ENCODE results near the gene TMEM132E.

Gene TMEM132E

DNA sequence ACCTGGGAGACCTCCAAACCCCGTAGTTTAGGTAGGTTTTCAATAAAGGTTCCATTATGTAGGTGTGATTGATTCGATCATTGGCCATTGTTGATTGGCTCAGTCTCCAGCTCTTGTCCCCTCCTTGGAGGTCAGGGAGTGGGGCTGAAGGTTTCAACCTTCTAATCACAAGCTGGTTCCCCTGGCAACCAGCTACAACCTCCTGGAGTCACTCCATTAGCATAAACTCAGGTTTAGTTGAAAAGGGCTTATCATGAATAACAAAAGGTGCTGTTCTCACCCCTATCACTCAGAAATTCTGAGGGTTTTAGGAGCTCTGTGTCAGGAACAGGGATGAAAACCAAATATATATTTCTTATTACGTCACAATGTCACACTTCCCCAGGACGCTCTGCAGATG, 28.5 kb downstream of the TMEM132E start:
- DNase-seq: no peak

DNA sequence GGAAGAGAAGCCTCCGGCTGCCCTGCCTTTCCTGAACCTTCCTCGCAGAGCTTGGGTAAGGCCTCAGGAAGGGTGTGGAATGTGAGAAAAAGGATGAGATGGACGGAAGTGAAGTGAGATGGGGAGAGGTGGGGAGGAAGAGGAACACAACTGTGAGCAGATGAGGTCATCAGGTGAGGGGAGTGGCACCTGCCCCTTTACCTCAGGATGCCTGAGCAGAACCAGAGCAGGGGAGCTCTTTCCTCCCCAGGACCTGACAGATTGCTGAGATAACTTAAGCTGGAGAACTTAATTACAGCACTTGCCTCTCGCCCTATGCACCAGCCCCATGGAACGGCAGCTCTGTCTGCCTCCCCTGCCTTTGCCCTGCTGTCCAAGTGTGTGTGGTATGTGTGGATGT, 29.8 kb downstream of the TMEM132E start:
- no peak for DNase-seq

DNA sequence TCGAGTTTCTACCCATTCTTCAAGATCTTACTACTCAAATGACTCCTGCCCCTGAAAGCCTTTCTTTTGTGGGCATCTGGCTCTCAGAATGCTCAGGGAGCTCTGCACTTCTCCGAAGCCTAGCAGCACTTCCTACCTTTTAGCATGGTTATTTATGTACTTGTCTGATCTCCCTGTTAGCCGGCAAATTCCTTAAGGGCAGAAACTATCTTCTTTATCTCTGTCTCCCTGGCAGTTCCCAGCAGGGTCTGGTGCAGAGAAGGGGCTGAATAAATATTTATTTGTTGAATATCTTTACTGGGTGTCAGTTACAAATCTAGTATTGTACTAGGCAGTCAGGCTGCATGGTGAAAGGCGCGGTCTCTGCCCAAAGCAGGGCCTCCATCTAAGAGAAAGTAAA, 30.7 kb downstream of the TMEM132E start:
- DNase-seq: no peak

DNA sequence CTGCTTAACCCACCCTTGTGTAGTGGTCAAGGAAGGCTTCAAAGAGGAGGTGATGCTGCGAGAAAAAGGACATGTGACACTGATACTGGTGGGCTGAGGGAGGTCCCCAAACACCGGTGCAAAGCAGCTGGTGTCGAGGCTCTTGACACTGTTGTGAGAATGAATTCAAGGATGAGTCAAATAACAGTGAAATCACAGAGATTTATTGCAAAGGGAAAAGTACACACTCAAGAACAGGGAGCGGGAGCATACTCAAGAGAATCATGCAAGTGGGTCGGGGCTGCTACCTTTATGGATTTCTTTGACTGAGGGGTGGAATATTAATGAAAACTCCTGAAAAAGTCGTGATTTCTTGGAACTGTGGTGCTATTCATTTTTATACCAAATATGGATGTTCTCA, 31.1 kb downstream of the TMEM132E start:
- DNase-seq: no peak

DNA sequence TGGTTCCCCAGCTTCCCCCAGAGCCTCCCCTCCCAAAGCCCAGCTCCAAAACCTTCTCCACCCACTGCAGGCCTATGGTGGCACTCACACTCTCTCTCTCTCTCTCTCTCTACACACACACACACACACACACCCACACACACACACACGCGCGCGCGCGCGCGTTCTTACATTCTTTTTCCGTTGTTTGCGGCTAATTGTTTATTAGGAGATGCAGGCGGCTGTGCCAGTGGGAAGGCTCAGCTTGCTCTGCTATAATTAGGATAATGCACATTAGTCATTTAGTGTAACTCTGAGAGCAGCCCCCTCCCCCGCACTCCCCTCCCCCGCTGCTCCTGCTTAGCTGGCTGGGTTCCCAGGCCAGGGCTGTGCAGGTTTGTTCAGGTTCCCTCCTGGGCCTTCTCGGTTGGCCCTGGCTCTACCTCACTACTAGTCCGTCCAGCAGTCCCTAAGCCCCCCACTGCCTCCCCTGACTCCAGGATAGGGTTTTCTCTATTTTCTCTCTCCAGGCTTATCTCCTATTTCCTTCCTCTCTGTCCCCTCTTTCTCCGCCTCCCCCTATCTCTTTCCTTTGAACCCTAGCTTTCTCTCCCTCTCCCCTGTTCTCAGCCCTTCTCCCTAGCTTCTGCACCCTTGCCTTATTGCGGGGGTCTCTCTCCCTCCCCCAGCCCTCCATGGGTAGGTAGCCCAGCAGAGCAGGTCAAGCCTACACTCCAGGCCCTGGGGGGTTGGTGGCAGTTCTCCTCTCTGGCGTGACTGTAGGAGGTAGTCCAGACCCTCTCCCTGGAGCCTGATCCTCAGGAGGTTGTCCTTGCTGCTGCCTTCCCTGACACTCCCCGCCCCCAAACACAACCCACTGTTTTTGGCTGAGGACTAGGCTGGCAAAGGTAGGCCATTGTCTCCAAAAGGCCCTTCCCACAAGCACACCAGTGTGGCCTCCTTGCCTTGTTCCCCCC, 34.0 kb downstream of the TMEM132E start:
- DNase-seq: no peak

DNA sequence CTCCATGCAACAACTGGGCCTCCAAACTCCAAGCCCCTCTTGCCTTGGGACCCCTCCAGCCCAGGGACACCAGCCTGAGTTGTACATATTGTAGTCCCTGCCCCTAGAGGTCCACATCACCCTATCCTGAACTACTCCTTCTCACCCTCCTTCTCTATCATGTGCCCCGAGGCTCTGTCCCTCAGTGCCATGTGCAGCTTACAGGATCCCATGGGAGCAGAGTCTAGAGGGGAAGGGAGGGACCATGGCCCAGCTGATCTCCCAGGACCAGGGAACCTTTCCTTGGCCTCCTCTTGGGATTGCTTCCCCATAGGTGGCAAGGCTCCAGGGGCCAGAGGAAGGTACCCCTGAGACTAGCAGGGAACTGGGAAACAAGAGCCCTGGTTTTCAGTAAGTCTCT, 35.3 kb downstream of the TMEM132E start:
- DNase-seq: no peak

DNA sequence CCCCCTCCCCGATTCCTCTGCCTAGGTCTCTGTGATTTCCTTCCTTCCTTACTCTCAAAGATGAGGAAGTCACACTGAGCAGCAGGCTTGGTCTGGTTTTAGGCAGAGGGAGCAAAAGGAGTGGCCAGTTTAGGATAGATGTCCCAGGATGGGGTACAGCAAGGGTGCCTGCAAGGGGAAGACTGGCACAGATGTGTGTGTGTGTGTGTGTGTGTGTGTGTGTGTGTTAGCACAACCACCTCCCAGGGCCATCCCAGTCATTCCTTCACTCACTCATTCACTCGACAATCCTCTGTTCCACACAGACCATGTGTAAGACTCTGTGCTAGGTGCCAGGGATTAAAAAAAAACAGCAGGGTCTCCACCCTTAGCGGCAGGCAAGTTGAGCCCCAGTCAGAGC, 35.9 kb downstream of the TMEM132E start:
- no peak for DNase-seq

DNA sequence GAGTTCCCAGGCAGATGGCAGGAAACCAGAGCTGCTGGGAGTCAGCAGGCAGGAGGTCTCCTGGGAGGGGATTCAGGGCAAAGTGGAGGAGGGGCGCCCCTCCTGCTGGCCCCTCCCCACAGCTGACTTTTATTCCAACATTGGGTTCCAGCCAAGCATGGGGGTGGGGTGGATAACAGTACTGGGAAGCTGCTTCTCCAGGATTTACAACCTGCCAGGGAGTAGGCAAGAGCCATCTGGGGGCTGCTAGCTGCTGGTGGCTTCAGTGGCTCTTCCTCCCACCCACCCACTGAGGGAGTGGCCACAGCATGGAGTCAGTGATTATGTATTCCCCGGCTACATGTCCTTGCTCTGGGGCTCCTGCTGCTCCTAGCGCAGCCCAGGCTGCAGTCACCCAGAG, 36.8 kb downstream of the TMEM132E start:
- DNase-seq: no peak

DNA sequence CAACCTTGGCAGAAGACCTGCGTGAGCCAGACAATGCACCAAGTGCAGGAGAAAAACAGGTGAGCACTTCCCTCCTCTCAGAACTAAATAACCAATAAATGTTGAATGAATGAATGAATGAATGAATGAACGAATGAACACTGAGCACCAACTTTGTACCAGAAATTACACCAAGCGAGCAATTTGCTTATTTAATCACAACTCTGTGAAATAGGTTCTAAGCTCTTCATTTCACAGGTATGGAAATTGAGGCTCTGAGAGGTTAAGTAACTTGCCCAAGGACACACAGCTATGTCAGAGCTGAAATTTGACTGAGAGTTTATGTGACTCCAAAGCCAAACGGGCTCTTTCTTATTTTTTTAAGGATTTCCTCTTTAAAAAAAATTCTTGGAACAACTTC, 38.0 kb downstream of the TMEM132E start:
- no peak for DNase-seq

DNA sequence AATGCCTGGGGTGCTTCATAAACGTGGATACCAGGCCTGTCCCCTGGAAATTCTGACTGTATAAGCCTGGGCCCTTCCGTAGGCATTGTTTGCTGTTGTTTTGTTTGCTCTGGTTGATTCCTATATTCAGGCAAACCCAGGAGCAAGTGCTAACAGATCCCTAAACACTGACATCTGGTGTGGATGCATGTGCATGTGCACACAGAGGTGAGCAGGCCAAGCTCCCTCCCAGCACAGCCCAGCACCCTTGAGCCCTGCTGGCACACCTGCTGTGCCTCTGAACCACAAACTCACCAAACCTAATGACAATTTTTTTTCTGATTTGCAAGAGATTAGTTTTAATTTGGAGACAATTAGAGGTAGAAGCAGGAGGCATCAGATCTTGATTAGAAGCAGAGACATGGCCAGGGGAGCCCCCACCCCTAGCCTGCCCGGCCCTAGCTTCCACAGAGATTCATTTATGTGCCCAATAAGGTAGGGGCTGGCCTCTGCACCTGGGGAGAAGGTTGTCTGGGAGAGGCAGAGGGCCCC, 40.4 kb downstream of the TMEM132E start:
- DNase-seq: no peak

DNA sequence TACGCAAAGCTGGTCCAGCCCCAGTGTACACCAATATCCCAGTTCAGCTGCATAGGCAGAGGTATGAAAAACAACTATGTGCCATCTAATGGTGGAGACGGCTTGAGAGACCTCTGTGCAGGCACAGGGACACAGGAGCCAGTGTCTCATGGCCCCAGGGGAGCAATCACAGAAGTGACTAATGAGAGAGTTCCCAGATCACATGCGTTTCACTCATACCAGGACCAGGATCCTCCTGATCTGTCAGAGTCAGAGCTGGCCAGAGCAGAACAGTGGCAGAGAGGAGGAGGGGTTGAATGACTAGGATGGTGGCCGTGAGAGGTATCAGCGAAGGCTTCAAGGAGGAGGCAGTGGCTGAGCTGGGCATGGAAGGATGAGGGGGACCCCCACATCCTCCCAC, 41.1 kb downstream of the TMEM132E start:
- no peak for DNase-seq

DNA sequence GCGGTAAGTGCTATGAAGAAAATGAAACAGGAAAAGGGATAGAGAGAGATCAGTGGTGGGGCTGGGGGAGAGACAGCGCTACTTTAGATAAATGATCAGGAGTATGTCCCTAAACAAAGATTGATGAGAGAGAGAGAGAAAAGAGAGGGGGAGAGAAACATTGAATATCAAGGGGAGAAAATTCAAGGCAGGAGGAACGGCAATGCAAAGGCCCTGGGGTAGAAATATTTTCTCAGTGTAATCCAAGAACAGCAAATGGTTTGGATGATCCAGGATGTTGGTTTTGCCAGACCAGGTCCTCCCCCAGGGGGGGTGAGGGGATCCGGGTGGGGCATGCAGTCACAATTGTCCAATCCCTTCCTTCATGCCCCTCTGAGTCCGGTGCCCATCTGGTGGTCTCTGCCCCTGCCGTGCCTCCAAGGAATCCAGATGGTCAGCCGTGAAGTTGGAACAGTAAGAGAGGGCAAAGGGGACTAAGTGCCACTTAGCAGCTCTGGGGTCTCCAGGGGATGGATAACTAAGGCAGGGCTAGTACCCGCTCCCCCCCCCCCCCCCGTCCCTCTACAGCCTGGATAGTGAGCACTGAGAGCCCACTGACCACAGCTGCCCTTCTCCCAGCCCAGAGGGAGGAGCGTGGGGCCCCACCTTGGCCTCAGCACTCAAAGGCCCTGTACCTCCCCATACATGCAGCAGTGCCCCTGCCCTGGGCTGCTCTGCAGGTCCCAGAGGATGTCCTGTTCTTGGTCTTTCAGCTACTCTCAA, 43.7 kb downstream of the TMEM132E start:
- no peak for DNase-seq

DNA sequence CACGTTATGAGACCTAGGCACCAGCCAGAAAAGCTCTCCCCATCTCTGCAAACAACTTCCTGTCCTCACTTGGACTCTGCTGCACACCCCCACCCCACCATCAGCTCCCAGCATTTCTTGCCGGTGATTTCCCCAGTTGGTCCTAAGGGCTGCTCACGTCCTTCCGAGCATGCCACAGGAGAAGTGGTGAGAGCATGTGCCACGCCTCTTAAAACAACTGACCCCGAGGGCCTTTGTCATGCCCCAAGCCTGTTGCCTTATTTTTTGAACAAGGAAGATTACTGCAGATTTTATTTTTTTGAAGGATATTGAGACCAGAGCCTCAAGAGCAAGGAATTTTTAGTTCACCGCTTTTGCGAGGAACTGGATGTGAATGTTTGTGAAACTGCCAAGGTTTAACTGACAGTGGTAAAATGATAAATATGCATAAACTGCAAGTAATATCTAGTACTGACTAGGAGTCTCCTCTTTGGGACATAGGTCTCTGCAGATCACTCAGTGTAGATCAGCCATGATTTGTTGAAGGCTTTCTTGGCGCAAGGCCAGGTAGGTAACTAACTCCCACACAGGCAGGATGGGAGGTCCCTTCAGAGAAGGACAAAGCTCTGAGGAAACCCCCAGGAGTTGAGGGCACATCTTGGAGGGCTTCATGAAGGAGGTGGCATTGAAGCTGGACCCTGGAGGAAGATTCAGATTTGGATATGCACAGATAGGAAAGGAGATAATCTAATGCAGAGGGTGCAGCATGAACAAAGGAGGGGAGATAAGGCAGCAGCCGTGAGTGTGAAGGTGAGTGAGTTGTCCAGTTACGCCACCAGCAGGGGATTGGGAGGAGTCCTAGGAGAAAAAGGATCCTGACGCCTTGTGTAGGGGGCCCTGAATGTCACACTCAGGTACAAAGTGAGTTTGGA, 44.7 kb downstream of the TMEM132E start:
- no peak for DNase-seq

DNA sequence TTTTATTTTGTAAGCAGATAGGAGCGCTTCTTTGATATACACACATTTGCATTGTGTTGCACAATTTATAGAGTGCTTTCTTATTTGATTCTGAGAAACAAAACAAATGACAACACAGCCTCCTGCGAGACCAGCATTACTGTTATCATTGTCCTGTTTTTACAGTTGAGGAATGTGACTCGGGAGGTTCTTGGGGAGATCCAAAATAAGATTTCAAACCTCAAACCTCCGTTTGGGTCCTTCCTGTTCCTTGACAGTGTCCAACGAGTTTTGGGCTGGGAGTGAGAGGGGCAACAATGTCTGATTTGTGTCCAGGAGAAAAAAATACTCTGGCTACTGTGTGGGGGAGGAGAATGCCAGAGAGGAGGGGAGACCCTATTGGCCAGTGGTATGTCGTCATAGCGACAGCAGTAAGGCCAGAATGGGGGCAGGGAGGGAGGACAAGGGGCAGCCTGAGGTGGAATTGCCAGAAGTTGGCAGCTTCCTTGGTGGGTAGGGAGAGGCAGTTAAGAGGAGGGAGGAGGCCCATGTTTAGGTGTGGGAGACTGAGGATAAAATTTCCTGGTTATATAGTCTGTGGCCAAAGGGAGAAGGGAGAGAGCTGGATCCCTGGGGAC, 45.5 kb downstream of the TMEM132E start:
- DNase-seq: no peak

DNA sequence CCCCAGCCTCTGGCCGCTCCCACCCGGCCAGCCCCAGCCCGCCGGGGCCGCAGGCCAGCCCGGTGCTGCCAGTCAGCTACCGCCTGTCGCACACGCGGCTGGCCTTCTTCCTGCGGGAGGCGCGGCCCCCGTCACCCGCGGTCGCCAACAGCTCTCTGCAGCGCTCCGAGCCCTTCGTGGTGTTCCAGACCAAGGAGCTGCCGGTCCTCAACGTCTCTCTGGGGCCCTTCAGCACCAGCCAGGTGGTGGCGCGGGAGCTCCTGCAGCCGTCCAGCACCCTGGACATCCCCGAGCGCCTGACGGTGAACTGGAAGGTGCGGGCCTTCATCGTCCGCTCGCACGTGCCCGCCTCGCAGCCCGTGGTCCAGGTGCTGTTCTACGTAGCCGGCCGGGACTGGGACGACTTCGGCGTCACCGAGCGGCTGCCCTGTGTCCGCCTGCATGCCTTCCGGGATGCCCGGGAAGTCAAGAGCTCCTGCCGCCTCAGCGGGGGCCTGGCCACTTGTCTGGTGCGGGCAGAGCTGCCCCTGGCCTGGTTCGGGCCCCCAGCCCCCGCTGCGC, 46.8 kb downstream of the TMEM132E start:
- DNase-seq: no peak

DNA sequence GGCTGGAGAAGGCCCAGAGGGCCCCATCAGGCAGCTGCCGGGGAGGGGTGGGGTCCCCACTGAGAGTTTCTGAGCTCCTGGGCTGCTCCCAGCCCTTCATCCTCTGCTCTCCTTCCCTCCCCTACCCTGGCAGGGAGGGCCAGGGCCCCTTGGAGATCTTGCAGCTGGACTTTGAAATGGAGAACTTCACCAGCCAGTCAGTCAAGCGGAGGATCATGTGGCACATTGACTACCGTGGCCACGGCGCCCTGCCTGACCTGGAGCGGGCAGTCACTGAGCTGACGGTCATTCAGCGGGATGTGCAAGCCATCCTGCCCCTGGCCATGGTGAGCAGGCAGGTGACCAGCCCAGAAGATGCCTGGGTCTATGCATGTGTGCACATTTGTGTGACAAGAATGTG, 49.5 kb downstream of the TMEM132E start:
- DNase-seq: no peak

DNA sequence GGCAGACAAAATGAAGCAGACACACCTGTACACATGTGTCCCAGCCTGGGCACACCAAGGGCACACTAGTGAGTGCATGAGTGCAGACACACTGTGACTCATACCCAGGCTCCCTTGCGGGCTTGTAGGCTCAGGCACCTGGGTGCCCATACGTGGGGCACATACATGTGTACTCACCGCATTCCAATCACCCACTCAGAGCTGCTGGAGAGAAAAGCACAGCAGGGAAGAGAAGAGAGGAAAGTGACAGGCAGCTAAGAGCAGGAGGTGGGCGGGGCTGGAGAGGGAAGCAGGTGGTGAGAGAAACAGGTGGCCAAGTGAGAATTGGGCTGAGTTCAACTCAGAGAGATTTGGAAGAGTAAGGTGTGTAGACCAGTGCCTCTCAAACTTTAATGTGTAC, 54.0 kb downstream of the TMEM132E start:
- DNase-seq: no peak

DNA sequence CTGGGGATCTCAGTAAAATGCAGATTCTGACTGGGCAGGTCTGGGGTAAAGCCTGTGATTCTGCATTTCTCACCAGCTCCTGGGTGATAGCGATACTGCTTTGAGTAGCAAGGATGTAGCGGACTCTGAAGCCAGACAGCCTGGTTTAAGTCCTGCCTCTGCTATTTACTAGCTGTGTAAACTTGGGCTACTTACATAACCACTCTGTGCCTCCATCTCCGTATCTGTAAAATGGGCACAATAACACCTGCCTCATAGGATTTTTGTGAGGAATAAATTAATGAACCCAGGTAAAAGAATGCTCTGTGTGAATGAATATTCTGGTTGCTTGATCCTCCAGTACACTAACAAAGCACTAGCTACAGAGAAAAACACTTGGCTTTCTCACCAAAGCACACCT, 54.4 kb downstream of the TMEM132E start:
- no peak for DNase-seq

DNA sequence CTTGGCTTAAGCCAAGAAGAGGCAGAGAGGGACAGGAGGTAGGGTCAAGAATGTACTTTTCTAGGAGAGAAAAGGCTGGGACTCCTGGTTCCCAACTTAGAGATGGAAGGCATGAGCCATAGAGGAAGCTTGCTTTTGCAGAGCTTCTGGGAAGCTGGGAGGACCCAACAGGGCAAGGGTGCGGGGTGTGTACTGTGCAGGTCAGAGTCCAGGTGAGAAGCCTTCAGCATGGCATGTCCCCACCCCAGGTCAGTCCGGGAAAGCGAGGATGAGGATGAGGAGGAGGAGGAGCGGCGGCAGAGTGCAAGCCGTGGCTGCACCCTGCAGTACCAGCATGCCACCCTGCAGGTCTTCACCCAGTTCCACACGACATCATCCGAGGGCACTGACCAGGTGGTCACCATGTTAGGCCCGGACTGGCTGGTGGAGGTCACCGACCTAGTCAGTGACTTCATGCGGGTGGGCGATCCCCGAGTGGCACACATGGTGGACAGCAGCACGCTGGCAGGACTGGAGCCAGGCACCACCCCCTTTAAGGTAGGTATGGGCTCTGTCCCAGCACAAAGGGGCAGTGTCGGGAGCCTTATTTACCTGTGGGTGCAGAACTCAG, 55.3 kb downstream of the TMEM132E start:
- no peak for DNase-seq

DNA sequence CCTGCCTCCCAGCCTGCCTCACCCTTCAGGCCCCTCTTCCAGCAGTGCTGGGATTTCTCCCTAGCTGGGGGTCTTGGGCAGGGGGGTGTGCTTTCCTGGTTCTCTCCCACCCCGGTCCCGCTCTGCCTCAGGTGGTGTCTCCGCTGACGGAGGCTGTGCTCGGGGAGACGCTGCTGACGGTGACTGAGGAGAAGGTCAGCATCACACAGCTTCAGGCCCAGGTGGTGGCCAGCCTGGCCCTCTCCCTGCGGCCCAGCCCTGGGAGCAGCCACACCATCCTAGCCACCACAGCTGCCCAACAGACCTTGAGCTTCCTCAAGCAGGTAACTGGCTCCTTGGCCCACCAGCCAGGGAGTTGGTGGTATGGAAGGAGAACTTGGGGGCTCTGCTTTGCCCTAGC, 56.5 kb downstream of the TMEM132E start:
- no peak for DNase-seq

DNA sequence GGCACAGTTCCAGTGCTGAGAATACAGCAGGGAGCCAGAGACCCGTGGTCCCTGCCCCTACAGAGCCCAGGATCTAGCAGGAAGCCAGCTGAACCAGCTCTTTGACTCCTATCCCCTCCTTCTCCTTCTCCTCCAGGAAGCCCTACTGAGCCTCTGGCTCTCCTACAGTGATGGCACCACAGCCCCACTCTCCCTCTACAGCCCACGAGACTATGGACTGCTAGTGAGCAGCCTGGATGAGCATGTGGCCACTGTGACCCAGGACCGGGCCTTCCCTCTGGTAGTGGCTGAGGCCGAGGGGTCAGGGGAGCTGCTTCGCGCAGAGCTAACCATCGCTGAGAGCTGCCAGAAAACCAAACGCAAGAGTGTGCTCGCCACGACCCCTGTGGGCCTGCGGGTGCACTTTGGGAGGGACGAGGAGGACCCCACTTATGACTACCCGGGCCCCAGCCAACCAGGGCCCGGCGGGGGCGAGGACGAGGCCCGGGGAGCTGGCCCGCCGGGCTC, 57.7 kb downstream of the TMEM132E start:
- no peak for DNase-seq

All from inflammatory macrophage treated with lipopolysaccharide for 1 hour (primary cell).